A673 (cell line): ENCODE measurements around the gene CYP2A6. TPM values are rescaled to one million over a fixed set of nuclear protein-coding genes. Genes with fewer than 3 reads are reported as not detected.
"Not testable (repeated sequence)": the region's sequence is repeated elsewhere in the genome, so short reads cannot be mapped to it uniquely, and the experiment has no call there.

ENCODE experiments used
- BruUV-seq: library from RNA; stranded (reverse); fragments of 400-500 nt; replicated peaks from 2 replicates; lab custom pipeline; 2021; lab: Mats Ljungman, UMichigan
- CTCF ChIA-PET: fragments of 300-600 bp; sonication (Branson Sonifier 250); formaldehyde crosslinking; loops from one replicate; lab custom pipeline; 2022; ENCODE audit warnings: antibody characterized with exemption; lab: Charles Lee
- POLR2A ChIA-PET: fragments of 300-600 bp; sonication (Branson Sonifier 250); formaldehyde crosslinking; loops from one replicate; lab custom pipeline; 2022; ENCODE audit warnings: antibody characterized with exemption; ENCODE audit not compliant: low non-redundant PET; lab: Charles Lee
- DNase-seq: peaks from one replicate; pipeline ENCODE4 v3.0.0-alpha.2; 2015; ENCODE audit warnings: low spot score
- H3K27ac ChIP-seq: fragments of 200-600 bp; sonication (generic); 2 replicates; pipeline ENCODE4 v1.5.1; 2016; ENCODE audit warnings: mixed run types, low read depth, mild to moderate bottlenecking, mixed read lengths, antibody characterized with exemption, low read length; ENCODE audit not compliant: poor library complexity, severe bottlenecking
- H3K27me3 ChIP-seq: fragments of 200-600 bp; sonication (generic); replicated peaks from 2 replicates; pipeline ENCODE4 v1.6.1; 2017; ENCODE audit warnings: mixed run types, low read depth, mild to moderate bottlenecking, mixed read lengths, antibody characterized with exemption, low read length; ENCODE audit not compliant: insufficient read depth, poor library complexity
- H3K36me3 ChIP-seq: fragments of 200-600 bp; sonication (generic); 2 replicates; pipeline ENCODE4 v1.6.1; 2016; ENCODE audit warnings: mixed run types, mild to moderate bottlenecking, mixed read lengths, antibody characterized with exemption, low read length; ENCODE audit not compliant: insufficient read depth, poor library complexity, severe bottlenecking
- H3K4me1 ChIP-seq: fragments of 200-600 bp; sonication (generic); 2 replicates; pipeline ENCODE4 v1.6.1; 2017; ENCODE audit warnings: mixed run types, mild to moderate bottlenecking, mixed read lengths, antibody characterized with exemption, low read length; ENCODE audit not compliant: insufficient read depth, poor library complexity, severe bottlenecking
- H3K4me3 ChIP-seq: fragments of 200-600 bp; sonication (generic); 2 replicates; pipeline ENCODE4 v1.5.1; 2016; ENCODE audit warnings: low read depth, mixed run types, mild to moderate bottlenecking, mixed read lengths, low read length; ENCODE audit not compliant: poor library complexity, severe bottlenecking
- H3K9me3 ChIP-seq: fragments of 200-600 bp; sonication (generic); 2 replicates; pipeline ENCODE4 v1.6.1; 2016; ENCODE audit warnings: mixed run types, low read depth, mild to moderate bottlenecking, mixed read lengths, antibody characterized with exemption, low read length; ENCODE audit not compliant: poor library complexity, severe bottlenecking
- EZH2 ChIP-seq: fragments of 200-600 bp; sonication (generic); IDR thresholded peaks from 2 replicates; pipeline ENCODE4 v1.6.1; 2017; ENCODE audit warnings: borderline replicate concordance, low read depth, mild to moderate bottlenecking, mixed read lengths, antibody characterized with exemption, low read length; ENCODE audit not compliant: poor library complexity, severe bottlenecking
- intact Hi-C: fragments of 100-400 bp; cut with micrococcal nuclease; formaldehyde crosslinking; loops from one replicate; pipeline ENCODE4 v1.10.0; 2022; ENCODE audit not compliant: unreplicated experiment
- total RNA-seq: library from RNA; stranded (reverse); gene quantifications from 2 replicates; pipeline ENCODE4 v1.2.3, GENCODE V29; 2021
- TF ChIP-seq, protein P1 (sequence below): fragments of 300-800, 200-600 bp; sonication (generic); conservative IDR thresholded peaks from 2 replicates; pipeline ENCODE4 v1.5.1; 2017; ENCODE audit warnings: low read depth, mild to moderate bottlenecking, antibody characterized with exemption, low read length, moderate library complexity, mixed read lengths

CYP2A6 gene
- total RNA-seq, 1 experiment from 2014 or later: not detected

DNA sequence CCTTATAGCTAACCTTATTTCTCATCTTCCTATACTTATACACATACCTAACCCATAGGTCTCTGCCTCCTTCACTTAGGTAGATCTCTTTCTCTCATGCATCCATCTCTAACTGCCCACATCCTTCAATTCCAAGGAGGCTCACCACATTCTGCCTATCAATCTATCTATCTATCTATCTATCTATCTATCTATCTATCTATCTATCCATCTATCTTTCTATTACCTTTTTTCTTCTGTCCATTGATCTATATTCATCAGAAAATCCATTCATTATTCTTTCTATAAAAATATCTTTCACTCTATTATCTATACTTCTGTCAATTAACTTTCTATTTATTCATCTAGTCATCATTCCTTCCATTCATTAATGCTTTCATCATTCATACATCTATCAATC is 42.9 kb upstream of the CYP2A6 start:
- H3K9me3 ChIP-seq: no peaks in the 10 kb centered on the region
- H3K27me3 ChIP-seq: peaks cover 21% of the 10 kb centered on the region
- TF ChIP-seq, protein P1, sequence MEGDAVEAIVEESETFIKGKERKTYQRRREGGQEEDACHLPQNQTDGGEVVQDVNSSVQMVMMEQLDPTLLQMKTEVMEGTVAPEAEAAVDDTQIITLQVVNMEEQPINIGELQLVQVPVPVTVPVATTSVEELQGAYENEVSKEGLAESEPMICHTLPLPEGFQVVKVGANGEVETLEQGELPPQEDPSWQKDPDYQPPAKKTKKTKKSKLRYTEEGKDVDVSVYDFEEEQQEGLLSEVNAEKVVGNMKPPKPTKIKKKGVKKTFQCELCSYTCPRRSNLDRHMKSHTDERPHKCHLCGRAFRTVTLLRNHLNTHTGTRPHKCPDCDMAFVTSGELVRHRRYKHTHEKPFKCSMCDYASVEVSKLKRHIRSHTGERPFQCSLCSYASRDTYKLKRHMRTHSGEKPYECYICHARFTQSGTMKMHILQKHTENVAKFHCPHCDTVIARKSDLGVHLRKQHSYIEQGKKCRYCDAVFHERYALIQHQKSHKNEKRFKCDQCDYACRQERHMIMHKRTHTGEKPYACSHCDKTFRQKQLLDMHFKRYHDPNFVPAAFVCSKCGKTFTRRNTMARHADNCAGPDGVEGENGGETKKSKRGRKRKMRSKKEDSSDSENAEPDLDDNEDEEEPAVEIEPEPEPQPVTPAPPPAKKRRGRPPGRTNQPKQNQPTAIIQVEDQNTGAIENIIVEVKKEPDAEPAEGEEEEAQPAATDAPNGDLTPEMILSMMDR: no peak
- no peak for TF ChIP-seq EZH2
- no peak overlapping the region for H3K27ac ChIP-seq
- BruUV-seq: no TSS peak
- H3K4me1 ChIP-seq: no peaks in the 10 kb centered on the region
- DNase-seq: no peak
- H3K36me3 ChIP-seq: no peaks in the 10 kb centered on the region
- intact Hi-C loops: no loop called here
- H3K4me3 ChIP-seq: no peak overlapping the region
- POLR2A ChIA-PET: no interaction called here
- CTCF ChIA-PET: no interaction called here

DNA sequence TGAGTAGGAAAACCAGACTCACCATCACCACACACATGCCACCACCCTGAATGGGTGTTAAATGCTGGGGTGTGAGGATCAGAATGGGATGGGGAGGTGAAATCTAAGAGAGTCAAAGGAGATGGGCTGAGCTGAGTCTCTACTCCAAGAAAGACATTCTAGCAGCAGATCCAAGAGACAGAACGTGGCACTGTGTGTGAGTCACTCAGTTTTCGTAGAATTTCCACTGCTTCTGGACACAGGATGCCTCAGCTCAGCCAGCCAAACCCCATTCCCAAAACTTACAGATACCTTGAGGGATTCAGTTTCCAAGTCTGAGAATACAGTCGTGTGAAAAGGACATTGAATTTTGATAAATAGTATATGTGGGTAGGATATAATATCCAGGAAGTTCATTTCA is 39.1 kb upstream of the CYP2A6 start:
- no peak overlapping the region for H3K4me3 ChIP-seq
- TF ChIP-seq, protein P1: no peak
- no peak for TF ChIP-seq EZH2
- DNase-seq: no peak
- H3K9me3 ChIP-seq: no peaks in the 10 kb centered on the region
- POLR2A ChIA-PET: no interaction called here
- H3K4me1 ChIP-seq: no peaks in the 10 kb centered on the region
- BruUV-seq: no TSS peak
- CTCF ChIA-PET: no interaction called here
- no peaks in the 10 kb centered on the region for H3K36me3 ChIP-seq
- intact Hi-C loops: no loop called here
- peaks cover 21% of the 10 kb centered on the region for H3K27me3 ChIP-seq
- no peak overlapping the region for H3K27ac ChIP-seq

DNA sequence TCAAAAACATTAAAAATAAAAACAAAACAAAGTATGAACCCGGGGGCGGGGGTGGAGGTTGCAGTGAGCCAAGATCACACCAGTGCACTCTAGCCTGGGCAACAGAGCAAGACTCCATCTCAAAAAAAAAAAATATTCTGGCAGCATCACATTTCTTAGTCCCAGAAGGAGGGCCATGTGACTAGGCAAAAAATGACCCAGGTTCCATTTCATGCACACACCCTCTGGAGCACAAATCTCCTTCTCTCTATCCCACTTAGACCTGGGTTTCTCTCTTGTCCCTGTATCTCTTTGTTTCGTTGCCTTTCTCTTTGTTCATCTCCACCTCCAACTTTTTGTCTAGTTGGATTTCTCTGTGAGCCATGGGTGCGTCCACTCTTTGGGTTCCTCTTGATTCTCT is 37.9 kb upstream of the CYP2A6 start:
- Histone ChIP-seq H3K9me3 (no peaks in the 10 kb centered on the region), H3K27ac (no peak overlapping the region), H3K4me1 (no peaks in the 10 kb centered on the region), H3K27me3 (peaks cover 18% of the 10 kb centered on the region), H3K4me3 (no peak overlapping the region), H3K36me3 (no peaks in the 10 kb centered on the region)
- ChIA-PET POLR2A (no interaction called here), CTCF (no interaction called here)
- no TSS peak for BruUV-seq
- TF ChIP-seq, protein P1: no peak
- TF ChIP-seq EZH2: no peak
- intact Hi-C loops: no loop called here
- no peak for DNase-seq

DNA sequence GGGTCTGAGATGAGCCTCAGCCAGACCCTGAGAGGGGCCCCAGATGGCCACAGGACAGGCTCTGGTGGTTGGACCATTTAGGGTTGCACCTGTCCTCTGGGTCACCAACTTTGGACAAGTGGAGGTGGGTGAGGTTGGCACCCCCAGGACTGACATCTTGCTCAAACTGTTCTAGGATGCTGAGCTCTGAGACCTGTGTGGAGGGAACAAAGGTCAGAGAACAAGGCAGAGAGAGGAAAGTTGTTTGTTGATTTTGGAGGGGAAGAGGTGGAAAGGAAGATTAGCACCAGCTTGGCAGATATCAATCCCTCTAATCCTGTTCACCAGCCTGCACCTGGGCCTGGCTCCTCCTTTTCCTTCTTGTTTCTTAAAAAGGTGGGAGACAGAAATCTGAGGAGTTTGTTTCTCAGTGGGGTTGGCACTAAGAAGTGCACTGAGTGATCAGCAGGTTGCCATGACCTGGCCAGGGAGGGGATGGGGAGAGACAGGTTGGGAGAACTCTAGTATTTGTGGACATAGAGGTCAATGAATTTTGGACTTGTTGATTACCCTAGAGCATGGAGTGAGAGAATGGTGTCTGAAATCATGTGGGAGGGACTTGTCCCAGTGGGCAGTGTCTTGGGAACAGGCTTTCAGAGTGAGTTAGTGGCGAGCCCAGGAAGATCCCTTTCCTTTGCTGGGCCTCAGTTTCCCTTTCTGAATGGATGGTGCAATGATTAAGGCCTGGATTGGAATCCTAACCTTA is 34.1 kb upstream of the CYP2A6 start:
- H3K27me3 ChIP-seq, CTCF ChIA-PET, H3K9me3 ChIP-seq, H3K36me3 ChIP-seq, intact Hi-C loops, BruUV-seq, POLR2A ChIA-PET, DNase-seq, H3K4me3 ChIP-seq, H3K4me1 ChIP-seq, H3K27ac ChIP-seq: not testable (repeated sequence)

DNA sequence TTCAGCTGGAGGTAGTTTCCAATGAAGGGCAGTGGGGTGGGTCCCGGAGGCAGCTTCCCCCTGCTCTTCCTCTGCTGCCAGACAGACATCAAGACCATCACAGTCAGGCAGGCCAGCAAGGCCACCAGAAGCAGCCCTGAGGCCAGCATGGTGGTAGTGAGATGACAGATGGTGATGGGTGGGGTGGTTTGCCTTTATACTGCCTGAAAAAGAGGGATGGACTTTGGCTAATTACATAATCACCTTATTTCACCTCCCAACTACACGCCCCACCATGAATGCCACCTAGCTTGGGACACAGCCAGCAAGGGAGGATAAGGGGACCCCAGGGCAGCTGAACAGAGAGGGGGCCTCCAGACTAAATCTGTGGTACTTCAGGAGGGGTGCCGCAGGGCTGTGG is 31.8 kb upstream of the CYP2A6 start, which contains the start of gene CYP2A7:
Gene CYP2A7 (minus strand): TSS at position 170 of the 400 bp plus-strand sequence. CDS start 21 bp downstream, at position 149.
- H3K9me3 ChIP-seq, CTCF ChIA-PET, intact Hi-C loops, BruUV-seq, H3K36me3 ChIP-seq, H3K27ac ChIP-seq, POLR2A ChIA-PET, H3K4me1 ChIP-seq, DNase-seq, H3K27me3 ChIP-seq, H3K4me3 ChIP-seq: not testable (repeated sequence)
